ENCODE data around the gene TCHP.

The TCHP gene

GRCh38 chr12:109961612-109962011 lies 61.5 kb downstream of the TCHP start:
- DNase-seq (ENCODE audit: low read depth, low spot score), result no peak

DNA sequence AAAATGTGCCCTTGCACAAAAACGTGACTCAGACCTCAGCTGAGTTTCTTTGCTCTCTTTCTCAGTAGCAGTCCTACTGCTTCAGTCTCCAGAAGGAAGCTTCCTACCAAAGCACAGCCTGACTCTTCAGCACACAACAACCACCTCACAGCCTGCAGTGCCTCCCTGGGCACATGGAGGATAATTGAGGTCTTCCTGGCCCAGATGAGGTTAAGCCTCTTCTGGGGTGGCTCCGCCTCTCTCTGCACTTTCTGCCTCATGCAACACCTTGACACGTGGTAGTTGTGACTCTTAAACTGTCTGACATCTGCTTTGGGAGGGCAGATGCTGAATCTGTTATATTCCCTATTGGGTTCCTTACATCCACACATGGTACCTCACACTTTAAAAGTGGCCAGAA lies 62.3 kb downstream of the TCHP start:
- DNase-seq (ENCODE audit: low read depth, low spot score), result no peak

DNA sequence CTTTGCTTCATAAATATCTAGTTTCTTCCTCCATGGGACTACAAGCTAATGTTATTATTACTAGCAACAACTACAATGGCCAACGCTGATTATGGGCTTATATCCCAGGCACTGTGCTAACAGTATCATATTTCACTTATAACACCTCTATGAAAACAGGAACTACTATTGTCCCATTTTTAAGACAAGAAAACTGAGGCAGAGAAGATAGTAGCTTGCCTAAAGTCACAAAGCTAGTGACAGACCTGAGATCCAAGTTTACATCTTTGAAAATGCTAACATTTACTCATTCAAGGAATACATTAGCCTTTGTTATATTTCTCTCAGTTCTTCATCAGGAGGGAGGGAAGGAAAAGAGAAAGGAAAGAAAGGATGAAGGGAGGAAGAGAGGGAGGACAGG lies 63.3 kb downstream of the TCHP start:
- no peak for DNase-seq (ENCODE audit: low read depth, low spot score)

DNA sequence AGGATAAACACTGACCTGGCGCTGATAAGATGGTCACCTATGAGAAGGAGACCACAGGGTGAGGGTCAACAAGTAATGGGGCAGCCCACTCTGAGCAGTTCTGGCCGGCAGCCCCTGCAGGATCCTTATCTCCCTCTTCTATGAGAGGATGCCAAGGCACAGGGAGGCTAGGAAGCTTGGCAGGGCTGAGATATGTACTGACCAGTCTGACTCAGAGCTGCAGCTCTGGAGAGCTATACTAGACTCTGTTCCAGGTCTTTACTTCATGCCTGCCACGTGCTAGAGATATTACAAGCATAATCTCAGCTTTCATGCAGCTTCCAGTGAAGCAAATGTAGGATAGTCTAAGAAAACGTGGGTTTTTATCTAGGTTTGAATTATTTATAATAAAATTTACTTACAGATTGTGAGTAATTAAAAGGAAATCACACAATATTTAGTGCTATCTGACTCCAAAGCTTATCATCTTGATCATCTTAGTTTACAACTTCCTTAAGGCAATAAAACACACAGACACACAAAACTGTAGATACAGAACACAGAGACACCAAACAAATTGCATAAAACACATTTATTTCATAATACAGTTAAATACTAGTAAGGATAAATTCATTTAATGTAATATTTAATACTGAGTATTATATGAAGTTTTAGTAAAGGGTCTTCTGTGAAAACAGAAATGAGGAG lies 63.8 kb downstream of the TCHP start:
- DNase-seq (ENCODE audit: low read depth, low spot score), result no peak

DNA sequence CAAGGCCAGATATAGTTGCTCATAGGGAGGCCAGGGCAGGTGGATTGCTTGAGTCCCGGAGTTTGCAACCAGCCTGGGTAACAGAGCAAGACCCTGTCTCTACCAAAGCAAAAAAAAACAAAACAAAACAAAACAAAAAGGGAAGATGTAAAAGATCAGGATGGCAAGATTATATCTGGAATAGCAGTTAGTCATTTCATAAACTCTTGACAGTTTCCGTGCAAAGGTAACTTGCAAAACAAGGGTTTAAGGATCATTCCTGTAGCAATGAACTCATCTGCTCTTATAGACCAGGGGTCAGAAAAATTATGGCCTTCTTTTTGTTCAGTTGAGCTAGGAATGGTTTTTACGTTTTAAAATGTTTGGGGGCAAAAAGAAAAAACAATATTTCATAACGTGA lies 66.5 kb downstream of the TCHP start:
- no peak for DNase-seq (ENCODE audit: low read depth, low spot score)

GRCh38 chr12:109967383-109968031 lies 67.4 kb downstream of the TCHP start:
- no peak for DNase-seq (ENCODE audit: low read depth, low spot score)

Measured in brain pericyte (primary cell).